Upper lobe of right lung (tissue), 1 donor: ENCODE results near the gene GBA2. TPM values are rescaled to one million over a fixed set of nuclear protein-coding genes. Genes with fewer than 3 reads are reported as not detected.
A peak's percentile ranks its signal among the peaks of the same experiment; 100 is the strongest.

ENCODE experiments used
- ATAC-seq: fragments of 200-7000 bp; cut with Tn5 transposase; one replicate; pipeline ENCODE4 v1.9.1; 2020; ENCODE audit warnings: mild to moderate bottlenecking, moderate library complexity
- DNase-seq: peaks from one replicate; pipeline ENCODE4 v3.0.0-alpha.2; 2020
- H3K27ac ChIP-seq: fragments of 200-600 bp; one replicate; pipeline ENCODE4 v1.8.0; 2022
- H3K27me3 ChIP-seq: fragments of 200-600 bp; one replicate; pipeline ENCODE4 v1.8.0; 2022; ENCODE audit warnings: mild to moderate bottlenecking
- H3K36me3 ChIP-seq: fragments of 200-600 bp; one replicate; pipeline ENCODE4 v1.8.0; 2022
- H3K4me1 ChIP-seq: fragments of 200-600 bp; one replicate; pipeline ENCODE4 v1.8.0; 2022
- H3K4me3 ChIP-seq: fragments of 200-600 bp; one replicate; pipeline ENCODE4 v1.8.0; 2022; ENCODE audit warnings: mild to moderate bottlenecking
- H3K9me3 ChIP-seq: fragments of 200-600 bp; one replicate; pipeline ENCODE4 v1.8.0; 2022
- CTCF ChIP-seq: fragments of 200-600 bp; IDR thresholded peaks from one replicate; pipeline ENCODE4 v1.8.0; 2022; ENCODE audit warnings: antibody characterized with exemption
- intact Hi-C: fragments of 100-400 bp; cut with DNase I; formaldehyde crosslinking; loops from one replicate; pipeline ENCODE4 v1.11.0; 2022
- total RNA-seq: library from RNA; stranded (reverse); fragmentation: NEBNext Ultra II Directional; extraction: Animal tissue kit (Norgen Biotek cat#: 25700); gene quantifications from one replicate; pipeline ENCODE4 v1.2.1, GENCODE V29; 2021
- donor health status: DM: no; HTN: yes; CAD: no; lungs with severe emphysema.

Gene GBA2
- total RNA-seq, 1 donor from 2014 or later: 99.1 TPM

DNA sequence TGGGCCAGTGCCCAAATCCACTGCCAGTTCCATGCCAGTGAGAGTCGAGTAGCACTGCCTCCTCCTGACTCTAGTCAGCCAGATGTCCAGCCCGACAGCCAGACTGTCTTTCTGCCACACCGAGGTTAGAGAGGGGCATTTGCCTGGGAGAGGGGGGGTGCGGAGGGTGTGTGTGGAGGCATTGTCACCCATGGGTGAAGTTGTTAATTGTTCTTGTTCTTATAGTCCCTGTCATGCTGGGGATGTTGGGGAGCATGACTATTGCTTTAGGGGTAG is 1.2 kb upstream of the GBA2 start:
- H3K36me3 ChIP-seq: peaks cover 38% of the 10 kb centered on the region
- intact Hi-C loops: no loop called here
- peak overlapping the region; percentile 98 for H3K4me3 ChIP-seq
- H3K27me3 ChIP-seq: no peaks in the 10 kb centered on the region
- no peaks in the 10 kb centered on the region for H3K9me3 ChIP-seq
- no peak for TF ChIP-seq CTCF
- ATAC-seq (no peak), DNase-seq (no peak)
- peak overlapping the region; percentile 91 for H3K27ac ChIP-seq
- peaks cover 38% of the 10 kb centered on the region for H3K4me1 ChIP-seq

- peak; percentile 78 for DNase-seq
- intact Hi-C loops: no loop called here
Observed at GRCh38 chr9:35749515-35750255, 657 bp upstream of the GBA2 start.

DNA sequence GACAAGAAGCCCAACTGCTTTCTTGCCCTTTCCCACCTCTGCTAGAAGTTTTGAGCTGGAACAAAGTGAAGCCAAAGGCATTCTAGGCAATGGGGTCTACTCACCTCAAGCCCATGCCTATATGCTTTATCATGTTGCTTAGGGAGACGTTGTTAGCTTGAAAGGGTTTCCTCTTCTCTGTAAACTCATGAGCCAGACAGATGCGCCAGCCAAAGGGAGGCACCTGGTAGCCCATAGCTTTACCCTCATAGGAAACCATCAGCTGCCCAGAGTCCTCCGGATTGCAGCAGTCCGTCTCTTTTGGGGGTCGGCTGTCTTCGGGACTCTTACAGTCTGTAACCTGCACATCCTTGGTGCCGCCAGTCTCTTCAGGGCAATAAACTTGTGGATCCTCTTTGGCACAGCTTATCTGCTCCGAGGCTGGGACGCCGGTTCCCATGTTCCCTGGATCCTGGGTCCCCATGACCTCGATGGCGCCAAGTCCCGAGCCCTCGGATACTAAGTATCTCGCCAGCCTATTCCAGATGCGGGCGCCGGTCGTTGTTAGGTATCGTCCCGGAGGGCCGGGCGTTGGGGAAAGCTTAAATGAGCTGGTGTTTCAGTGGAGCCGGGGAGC is 678 bp downstream of the GBA2 start:
- intact Hi-C loops: no loop called here
- Histone ChIP-seq H3K4me3 (peak overlapping the region; percentile 98), H3K27ac (peak overlapping the region; percentile 91), H3K27me3 (no peaks in the 10 kb centered on the region), H3K9me3 (no peaks in the 10 kb centered on the region), H3K4me1 (peaks cover 42% of the 10 kb centered on the region), H3K36me3 (peaks cover 53% of the 10 kb centered on the region)
- no peak for TF ChIP-seq CTCF
- DNase-seq: no peak
- no peak for ATAC-seq

More at GRCh38 chr9:35749515-35750255, 657 bp upstream of the GBA2 start:
- no peak for TF ChIP-seq CTCF
- H3K27me3 ChIP-seq: no peaks in the 10 kb centered on the region
- H3K9me3 ChIP-seq: no peaks in the 10 kb centered on the region
- peak overlapping the region; percentile 98 for H3K4me3 ChIP-seq
- peaks cover 42% of the 10 kb centered on the region for H3K4me1 ChIP-seq
- peak; percentile 57 for ATAC-seq
- peak overlapping the region; percentile 91 for H3K27ac ChIP-seq
- H3K36me3 ChIP-seq: peaks cover 43% of the 10 kb centered on the region

- Histone ChIP-seq H3K36me3 (peaks cover 53% of the 10 kb centered on the region), H3K4me3 (peak overlapping the region; percentile 98), H3K4me1 (peaks cover 42% of the 10 kb centered on the region), H3K27me3 (no peaks in the 10 kb centered on the region), H3K9me3 (no peaks in the 10 kb centered on the region), H3K27ac (no peak overlapping the region)
- TF ChIP-seq CTCF: no peak
- intact Hi-C loops: no loop called here
- DNase-seq (no peak), ATAC-seq (no peak)
Observed at GRCh38 chr9:35746583-35746982, 2.4 kb downstream of the GBA2 start.

DNA sequence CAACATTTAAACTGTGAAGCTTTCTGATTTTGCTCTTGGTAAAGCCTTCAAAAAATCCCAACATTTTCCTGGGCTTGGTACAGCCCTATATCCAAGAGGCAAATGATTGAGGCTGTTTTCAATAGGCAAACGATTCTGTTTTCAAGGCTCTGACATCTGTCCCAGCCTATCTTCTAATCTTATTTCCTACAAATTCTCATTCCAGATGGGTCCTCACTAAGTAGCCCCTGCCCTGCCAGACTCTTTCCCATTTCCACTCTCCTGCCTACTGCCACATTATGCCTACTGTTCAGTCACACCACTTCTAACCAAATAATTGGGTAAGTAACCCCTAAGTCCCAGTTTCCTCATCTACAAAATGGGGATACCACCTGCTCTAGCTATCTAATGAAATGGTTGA is 3.5 kb downstream of the GBA2 start:
- Histone ChIP-seq H3K9me3 (no peaks in the 10 kb centered on the region), H3K4me1 (peaks cover 40% of the 10 kb centered on the region), H3K27me3 (no peaks in the 10 kb centered on the region), H3K4me3 (peak overlapping the region; percentile 98), H3K36me3 (peaks cover 53% of the 10 kb centered on the region), H3K27ac (no peak overlapping the region)
- intact Hi-C loops: no loop called here
- no peak for DNase-seq
- no peak for TF ChIP-seq CTCF
- ATAC-seq: no peak
